ENCODE results near the gene B3GNT8.

DNA sequence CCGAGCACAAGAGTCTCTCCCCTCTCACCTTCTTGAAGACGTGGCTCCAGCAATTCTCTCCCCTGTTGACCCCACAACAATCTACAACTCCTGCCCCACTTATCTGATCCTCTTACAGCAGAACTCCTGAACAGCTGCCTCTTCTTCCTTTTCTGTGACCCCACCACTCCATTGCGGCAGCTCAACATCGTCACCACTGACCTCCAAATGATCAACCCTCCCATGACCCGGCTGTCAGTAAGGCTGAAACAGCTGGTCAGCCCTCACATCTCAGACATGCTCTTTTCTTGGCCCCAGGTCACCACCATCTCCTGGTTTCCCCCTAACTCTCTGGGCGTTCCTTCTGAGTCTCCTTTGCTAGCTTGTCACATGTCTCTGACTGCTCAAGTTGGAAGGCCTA lies 31.8 kb downstream of the B3GNT8 start:
- TF ChIP-seq POLR2AphosphoS5 (IDR thresholded peaks at IDR 0.05) (no peak), POLR2A (IDR thresholded peaks at IDR 0.05) (no peak)
- TF ChIP-seq, protein P1, sequence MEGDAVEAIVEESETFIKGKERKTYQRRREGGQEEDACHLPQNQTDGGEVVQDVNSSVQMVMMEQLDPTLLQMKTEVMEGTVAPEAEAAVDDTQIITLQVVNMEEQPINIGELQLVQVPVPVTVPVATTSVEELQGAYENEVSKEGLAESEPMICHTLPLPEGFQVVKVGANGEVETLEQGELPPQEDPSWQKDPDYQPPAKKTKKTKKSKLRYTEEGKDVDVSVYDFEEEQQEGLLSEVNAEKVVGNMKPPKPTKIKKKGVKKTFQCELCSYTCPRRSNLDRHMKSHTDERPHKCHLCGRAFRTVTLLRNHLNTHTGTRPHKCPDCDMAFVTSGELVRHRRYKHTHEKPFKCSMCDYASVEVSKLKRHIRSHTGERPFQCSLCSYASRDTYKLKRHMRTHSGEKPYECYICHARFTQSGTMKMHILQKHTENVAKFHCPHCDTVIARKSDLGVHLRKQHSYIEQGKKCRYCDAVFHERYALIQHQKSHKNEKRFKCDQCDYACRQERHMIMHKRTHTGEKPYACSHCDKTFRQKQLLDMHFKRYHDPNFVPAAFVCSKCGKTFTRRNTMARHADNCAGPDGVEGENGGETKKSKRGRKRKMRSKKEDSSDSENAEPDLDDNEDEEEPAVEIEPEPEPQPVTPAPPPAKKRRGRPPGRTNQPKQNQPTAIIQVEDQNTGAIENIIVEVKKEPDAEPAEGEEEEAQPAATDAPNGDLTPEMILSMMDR (IDR thresholded peaks at IDR 0.05) = no peak
